ENCODE data around the gene SLC26A3.
A peak's percentile ranks its signal among the peaks of the same experiment; 100 is the strongest.

The SLC26A3 gene

DNA sequence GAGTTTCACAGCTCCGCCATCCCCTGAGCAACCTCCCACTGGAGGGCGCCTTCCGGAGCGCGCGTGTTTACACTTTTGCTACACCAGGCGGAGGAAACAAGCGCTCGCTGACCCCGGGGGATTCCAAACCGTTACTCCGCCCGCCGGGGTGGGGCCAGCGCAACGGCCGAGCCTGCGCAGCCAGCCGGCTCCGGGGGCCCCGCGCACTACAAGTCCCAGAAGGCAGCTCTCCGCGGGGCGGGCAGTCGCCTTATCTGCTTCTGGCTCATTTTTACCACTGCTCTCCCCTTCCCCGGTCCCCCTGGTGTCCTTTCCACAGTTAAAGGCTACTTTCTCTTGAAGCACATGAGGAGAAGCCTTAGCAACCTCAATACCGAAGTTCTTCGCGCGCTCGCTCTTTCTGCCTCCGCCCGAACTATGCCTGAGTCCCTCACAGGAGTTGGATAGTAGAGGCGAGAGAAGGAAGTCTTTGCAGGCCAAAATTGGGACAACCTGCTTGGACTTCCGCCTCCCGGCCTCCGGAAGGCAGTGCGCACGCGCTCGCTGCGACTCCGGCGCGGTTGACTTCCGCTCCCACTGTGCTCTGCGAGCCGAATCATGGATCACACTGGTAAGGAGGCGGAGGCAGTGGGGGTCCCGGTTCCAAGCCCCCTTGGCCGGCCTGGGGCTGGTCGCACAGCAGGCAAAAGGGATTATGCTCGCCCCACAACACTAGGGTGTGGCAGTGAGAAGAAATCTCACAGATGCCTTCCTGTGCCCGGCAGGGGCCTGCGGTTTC, 59.3 kb downstream of the SLC26A3 start, which contains the start of gene CBLL1:
CBLL1 (plus strand) TSS at position 576 of the 778 bp plus-strand sequence; CDS start at position 598, 22 bp downstream.
- peak; percentile 98 for DNase-seq

DNA sequence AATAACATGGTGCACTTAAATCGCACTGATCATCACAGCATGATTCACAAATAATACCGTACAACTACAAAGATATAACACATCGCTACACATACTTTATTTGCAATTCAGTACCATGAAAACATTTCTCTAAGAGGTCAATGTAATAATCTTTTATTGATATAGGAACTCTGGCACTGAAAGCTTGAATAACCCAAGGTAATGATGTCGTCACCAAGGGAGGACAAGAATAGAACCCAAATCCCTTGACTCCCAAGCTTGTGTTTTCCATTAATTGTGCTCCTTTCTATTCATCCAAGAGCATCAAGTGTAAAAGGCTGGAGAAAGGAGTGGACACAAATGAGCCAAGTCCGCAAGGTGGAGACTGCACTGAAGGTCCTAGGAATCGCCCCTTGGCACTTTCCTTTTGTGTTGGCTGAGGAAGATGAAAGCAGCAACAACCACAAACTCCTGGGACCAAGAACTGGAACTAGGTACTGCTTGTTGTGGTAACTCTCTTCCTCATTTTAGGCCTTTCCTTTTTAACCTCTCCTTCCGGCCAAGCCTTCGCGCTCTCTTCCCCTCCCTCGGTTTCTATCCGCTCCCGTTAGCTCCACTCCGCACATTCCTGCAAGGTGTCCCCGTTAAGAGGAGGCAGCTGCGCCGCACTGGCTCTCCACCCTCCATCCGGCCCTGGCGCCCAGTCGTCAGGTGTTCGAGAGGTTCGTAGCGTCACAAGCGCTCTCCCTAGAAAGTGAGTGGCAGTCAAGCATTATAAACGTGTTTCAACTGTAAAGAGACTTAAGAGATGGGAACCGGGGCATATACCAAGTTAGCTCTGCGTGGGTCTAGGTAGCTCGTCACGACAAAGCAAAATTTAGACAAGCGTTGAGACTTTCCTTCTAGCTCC, 60.1 kb downstream of the SLC26A3 start:
- no peak for DNase-seq

DNA sequence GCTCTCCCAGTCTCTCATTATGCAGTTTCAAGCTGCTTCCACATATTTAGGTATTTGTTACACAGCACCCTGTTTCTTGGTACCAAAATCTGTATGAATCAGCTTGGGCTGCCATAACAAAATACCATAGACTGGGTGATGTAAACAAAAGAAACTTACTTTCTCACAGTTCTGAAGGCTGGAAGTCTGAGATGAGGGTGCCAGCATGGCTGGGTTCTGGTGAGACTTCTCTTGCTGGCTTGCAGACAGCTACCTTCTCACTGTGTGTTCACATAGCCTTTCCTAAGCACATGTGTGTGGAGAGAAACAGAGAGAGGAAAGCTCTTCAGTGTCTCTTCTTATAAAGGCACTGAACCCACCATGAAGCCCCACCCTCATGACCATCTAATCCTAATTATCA, 74.7 kb downstream of the SLC26A3 start:
- DNase-seq = no peak

DNA sequence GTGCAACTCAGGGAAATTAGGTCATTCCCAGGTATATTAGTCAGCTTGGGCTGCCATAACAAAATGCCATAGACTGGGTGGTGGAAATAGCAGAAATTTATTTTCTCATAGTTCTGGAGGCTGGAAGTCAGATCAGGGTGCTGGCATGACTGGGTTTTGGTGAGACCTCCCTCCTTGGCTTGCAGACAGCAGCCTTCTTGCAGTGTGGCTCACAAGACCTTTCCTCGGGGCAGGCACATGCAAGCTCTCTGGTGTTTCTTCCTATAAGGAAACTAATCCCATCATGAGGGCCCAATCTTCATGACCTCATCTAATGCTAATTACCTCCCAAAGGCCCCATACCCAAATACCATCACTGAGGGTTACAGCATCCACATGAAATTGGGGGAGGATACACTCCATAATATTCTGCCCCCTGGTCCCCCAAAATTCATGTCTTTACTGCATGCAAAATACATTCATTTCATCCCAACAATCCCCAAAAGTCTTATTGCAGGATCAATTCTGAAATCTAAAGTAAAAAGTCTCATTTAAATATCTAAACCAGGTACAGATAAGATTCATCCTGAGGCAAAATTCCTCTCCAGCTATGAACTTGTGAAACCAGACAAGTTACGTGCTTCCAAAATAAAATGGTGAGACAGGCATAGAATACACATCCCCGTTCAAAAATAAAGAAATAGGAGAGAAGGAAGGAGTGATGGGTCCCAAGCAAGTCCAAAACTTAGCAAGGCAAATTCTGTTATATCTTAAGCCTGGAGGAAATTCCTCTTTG, 76.5 kb downstream of the SLC26A3 start:
- DNase-seq = no peak

DNA sequence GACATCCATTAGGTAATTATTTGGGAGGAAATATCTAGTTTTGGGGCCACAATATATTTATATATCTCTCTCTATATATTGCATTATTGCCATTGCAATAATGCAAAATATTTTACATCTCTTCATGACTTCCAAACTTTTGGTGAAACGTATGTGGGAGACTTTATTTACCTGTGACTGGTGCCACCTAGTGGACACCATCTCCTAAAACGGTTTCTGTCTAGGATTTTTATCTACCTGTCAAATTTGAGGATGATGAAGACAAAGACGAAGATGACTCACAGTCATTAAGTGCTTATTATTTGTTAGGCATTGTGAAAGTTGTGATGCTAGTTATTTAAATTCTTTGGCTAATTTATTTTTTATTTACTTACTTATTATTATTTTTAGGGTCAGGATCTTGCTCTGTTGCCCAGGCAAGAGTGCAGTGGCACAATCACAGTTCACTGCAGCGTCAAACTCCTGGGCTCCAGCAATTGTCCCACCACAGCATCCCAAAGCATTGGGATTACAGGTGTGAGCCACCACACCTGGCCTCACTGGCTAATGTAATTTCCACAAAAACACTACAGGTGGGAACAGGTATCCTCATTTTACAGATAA, 77.8 kb downstream of the SLC26A3 start:
- peak; percentile 52 for DNase-seq

DNA sequence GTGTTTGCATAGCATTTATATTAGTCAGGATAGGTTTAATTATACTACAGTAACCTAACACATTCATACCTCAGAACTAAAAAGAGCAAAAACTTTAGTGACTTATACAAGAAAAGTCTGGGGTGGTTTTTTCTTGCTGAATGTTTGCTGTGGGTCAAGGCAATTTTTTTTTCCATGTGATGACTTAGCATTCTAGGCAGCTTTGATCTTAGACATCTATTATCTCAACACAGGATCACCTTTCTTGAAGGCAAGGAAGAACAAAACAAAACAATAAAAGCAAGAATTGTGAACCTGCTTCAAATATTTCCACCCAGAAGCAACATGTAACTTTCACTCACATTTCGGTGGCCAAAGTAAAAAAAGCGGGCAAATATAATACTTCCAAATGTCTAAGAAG, 79.8 kb downstream of the SLC26A3 start:
- DNase-seq = no peak

DNA sequence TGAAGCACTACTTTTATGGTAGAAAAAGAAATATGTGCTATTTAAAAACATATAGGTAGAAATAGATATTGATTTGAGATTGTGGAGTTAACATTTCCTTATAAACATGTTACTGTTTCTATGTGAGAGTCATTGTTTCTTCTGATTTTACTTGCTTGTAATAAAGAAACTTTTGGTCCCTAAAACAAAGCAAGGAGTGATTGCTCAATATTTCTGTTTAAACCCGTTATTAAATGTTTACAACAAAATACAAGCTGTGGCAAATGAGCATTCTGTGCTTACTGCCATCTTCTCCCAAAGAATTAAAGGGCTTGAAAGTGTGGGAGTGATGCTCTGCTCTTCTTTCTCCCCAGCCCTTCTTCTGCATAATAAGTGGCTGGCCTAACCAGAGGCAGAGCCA, 81.7 kb downstream of the SLC26A3 start:
- no peak for DNase-seq

DNA sequence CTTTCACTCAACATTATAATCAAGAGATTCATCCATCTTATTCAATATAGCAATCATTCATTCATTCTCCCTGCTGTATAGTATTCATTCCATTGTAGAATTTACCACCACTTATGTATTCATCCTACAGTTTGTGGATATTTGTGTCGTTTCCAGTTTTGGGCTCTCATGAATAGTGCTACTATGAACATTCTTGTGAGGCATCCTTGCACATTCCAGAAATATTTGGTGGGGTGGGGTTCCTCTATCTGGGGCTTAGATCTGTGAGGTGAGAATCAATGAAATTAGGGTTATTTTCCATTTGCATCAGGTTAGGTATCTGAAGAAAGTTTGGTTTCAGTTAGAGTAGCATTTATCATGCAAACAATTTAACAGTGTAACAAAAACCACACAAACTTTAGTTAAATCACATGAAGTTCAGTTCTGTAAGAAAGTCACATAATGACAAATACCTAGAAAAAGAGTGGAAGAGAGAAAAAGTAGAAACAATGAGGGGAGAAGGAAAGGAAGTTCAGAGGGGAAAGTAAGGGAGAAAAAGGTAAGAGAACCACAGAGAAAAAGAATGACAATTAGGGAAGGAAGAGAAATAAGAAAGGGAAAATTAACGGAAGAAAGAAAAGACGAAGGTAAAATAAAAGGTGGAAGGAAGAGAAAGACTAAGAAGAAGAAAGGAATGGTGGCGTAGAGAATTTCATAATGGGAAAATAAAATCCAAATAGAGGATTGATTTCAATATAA, 84.4 kb downstream of the SLC26A3 start:
- no peak for DNase-seq

DNA sequence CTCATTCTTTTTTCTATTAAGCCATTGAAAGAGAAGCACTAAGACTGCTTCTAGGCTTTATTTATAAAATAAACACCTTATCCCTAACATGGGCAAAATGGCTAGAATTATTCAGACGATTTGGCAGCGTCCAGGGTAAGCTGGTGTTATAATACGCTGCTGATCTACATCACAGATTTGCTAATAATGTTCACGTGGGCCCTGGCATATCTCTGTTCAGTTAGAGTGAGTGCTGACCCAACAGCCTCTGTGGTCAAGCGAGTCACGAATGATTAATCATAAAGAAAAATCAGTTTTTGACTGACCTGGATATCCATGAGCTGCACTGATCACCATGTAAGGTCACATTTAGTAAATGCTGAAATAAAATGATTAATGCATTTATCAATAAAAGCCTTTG, 87.5 kb downstream of the SLC26A3 start:
- no peak for DNase-seq
